Fibroblast of the conjunctiva (primary cell): ENCODE measurements around the gene CHSY1.
A peak's percentile ranks its signal among the peaks of the same experiment; 100 is the strongest.

ENCODE experiments used
- DNase-seq: peaks from one replicate; pipeline ENCODE4 v3.0.0-alpha.2; 2010; ENCODE audit warnings: low read depth

CHSY1 gene

GRCh38 chr15:101151288-101151687, 100.6 kb downstream of the CHSY1 start:
- DNase-seq = no peak

GRCh38 chr15:101150723-101151040, 101.2 kb downstream of the CHSY1 start:
- no peak for DNase-seq

- DNase-seq = no peak
Observed at GRCh38 chr15:101149864-101150722, 101.8 kb downstream of the CHSY1 start.

- no peak for DNase-seq
Observed at GRCh38 chr15:101148881-101149664, 102.8 kb downstream of the CHSY1 start.

- DNase-seq = no peak
Observed at GRCh38 chr15:101148166-101148880, 103.5 kb downstream of the CHSY1 start.

GRCh38 chr15:101147181-101147580, 104.7 kb downstream of the CHSY1 start:
- DNase-seq = no peak

GRCh38 chr15:101146118-101146702, 105.6 kb downstream of the CHSY1 start:
- no peak for DNase-seq

GRCh38 chr15:101145362-101145761, 106.5 kb downstream of the CHSY1 start:
- DNase-seq = no peak

GRCh38 chr15:101143321-101143720, 108.5 kb downstream of the CHSY1 start:
- DNase-seq = no peak

GRCh38 chr15:101142711-101143110, 109.1 kb downstream of the CHSY1 start:
- no peak for DNase-seq

GRCh38 chr15:101141926-101142527, 109.8 kb downstream of the CHSY1 start:
- DNase-seq = no peak

- DNase-seq = no peak
Observed at GRCh38 chr15:101140697-101141065, 111.2 kb downstream of the CHSY1 start.

GRCh38 chr15:101139986-101140696, 111.7 kb downstream of the CHSY1 start:
- DNase-seq = no peak

GRCh38 chr15:101138913-101139880, 112.7 kb downstream of the CHSY1 start:
- DNase-seq = peak; percentile 42

- DNase-seq = no peak
Observed at GRCh38 chr15:101138086-101138660, 113.7 kb downstream of the CHSY1 start.

GRCh38 chr15:101137312-101137940, 114.4 kb downstream of the CHSY1 start:
- DNase-seq = no peak

- DNase-seq = no peak
Observed at GRCh38 chr15:101136381-101137268, 115.2 kb downstream of the CHSY1 start.

- DNase-seq = no peak
Observed at GRCh38 chr15:101135532-101136166, 116.2 kb downstream of the CHSY1 start.
